GM19240 (cell line): ENCODE data around the gene GRIN2B.

ENCODE experiments used
- DNase-seq: peaks from one replicate; pipeline ENCODE4 v3.0.0; 2011; ENCODE audit warnings: low spot score; ENCODE audit not compliant: insufficient read length

Gene GRIN2B

DNA sequence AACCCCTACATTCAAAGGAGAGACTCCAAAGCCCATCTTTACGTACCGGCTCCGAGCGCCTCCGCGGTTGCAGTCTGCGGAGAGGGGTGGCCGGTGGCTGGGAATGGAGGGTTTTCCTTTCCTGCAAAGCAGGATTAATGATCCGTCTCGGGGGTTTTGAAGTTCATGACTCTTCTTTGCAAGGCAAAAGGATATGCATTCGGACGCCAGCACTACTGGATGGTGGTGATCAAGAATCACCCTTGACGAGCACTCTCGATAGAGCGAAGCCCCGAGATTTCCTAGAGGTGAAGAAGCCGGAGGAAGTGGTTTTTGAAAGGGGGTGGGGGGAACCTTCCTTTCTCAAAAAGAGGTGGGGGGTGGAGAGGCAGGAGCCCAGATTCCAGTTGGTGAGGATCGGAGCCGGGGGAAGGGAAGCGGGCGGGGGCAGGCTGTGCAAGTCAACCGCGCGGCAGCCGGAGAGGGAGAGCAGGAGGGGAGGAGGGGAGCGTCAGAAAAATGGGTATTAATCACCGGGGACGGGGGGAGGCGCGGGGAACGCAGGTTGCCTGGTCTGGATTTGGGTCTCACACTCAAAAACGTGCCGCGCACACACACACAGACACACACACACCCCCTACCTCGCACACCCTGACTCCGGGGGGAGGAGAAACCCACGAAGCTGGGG is at the start of gene GRIN2B:
GRIN2B (minus strand) TSS at position 307 of the 667 bp plus-strand sequence. CDS start 115,394 bp downstream, outside the sequence.
- no peak for DNase-seq

DNA sequence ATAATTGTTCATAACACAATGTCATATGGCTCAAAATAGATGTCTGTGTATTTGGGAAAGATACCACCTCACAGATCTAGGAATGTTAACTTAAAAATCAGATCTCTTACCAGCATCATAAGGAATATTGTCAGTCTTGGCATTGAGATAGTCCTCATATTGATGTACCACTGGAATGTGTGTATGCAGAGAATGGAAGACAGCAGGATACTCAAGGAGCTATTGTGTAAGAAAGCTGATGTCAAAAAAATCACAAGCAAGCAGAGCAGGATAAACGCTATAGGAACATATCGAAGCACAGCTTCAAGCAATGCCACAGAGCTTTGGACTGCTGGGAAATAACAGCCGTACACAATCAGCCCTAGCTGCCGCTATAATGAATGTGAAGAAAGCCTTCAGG is 45.1 kb upstream of the GRIN2B start:
- no peak for DNase-seq

DNA sequence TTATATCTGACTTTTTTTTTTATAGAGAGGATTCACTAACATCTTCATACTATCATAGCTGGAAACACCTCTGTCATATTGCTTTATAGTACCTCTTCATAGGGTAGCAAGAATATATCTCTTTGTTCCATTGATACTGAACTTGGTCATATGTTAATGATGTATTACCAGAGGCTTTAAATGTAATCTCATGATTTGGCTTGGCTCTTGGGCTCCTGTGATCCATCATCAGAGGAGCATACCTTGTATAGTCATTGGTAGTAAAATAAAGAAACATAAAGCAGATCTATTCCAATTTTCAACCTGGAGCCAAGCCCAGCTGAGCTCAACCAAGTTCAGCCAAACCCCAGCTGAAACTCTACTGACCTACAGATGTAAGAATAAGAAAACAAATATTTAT is 43.2 kb upstream of the GRIN2B start:
- no peak for DNase-seq

DNA sequence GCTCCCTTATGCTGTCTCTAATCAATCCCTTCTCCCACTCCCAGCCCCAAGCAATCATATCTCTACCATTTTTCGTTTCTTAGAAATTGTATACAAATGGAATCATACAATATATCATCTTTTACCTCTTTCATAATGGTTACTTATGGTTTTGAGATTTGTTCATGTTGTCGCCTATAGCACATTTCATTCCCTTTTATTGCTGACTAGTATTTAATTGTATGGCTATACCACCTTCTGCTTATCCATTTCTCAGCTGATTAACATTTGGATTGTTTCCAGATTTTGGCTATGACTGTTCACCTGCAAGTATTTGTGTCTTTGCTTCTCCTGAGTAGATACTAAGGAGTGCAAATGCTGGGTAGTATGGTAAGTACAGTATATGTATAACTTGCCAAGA is 36.7 kb upstream of the GRIN2B start:
- DNase-seq, result no peak

DNA sequence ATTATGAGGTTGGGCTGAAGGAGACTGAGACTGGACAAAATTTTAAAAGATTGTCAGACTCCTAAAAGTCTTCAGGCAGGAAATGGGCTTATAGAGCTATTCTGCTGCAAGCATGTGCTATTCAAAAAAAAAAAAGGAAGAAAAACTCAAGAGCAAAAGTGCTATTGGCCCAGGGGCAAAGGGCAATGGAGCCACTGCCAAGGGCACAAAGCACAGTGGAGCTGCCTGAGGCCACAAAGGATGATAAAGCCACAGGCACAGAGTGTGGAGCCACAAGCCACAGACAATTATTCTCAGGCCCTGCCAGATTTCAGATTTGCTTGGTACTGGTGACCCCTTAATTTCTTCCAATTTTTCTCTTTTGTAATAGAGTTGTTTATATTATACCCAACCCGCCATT is 29.6 kb upstream of the GRIN2B start:
- no peak for DNase-seq

DNA sequence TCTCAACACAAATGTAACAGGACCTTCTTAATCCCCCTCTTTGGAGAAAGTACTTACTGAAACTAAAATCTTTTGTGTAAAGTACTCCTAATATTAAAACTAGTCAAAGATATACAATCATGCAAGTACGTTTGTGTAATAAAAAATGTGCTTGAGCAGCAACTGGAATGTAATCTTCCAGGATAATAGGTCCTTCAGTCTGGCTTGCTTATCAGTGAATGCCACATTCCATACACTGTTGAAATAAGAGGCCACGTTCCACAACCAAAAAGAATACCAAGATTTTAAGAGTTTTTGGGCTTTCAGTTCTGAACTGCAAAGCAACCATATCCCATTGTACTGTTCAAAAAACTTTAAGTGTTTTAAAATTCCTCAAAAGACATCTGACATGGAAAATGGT is 26.2 kb upstream of the GRIN2B start:
- no peak for DNase-seq

DNA sequence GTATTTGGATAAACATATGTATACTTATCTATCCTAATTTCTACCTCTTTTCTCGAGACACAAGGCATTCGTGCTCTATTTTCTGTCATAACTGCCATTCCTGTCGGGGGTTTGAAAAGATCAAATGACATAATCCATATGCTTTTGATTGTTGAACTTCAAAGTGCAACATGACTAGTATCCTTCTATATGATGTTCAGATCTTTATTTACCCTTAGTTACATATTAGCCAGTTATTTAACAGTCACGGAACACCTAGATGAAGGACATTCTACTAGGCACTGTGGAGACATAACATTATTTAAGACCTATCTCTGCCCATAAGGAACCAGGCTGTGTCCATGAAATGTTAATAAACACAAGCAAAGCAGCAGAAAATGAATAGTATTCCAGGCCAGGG is 11.2 kb upstream of the GRIN2B start:
- no peak for DNase-seq

DNA sequence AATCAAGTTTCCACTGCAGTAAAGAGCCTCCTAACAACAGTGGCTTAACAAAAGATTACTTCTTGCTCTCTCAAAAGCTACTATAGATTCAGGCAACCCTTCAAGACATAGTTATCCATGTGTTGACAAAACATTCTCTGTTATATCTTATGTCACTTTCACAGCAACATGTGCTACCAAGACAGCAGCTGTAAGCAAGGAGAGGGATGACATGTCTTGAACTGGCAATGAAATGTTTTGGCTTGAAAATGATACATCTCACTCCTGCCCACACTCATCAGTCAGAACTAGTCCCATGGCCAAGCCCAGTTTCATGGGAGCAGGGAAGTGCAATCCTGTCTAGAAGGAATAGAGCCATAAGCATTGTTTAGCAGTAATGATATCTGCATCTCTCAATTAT is 10.7 kb upstream of the GRIN2B start:
- no peak for DNase-seq

DNA sequence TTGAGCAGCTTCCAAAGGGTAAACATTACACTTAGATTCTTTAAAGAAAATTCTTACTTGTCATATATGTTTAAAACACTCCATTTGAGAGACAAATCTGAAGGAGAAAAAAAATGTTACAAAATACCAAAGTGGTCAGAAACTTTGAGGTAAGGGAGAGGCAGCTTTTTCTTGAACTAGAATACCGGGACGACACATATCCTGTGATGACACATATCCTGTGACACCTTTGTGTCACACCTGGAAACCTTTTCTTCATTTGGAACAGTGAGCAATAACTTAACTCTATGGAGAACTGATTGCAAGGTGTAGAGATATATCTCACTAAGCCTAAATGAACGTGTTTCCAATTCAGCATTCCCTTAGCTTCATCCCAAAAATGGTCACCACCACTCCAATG is 4.6 kb upstream of the GRIN2B start:
- no peak for DNase-seq

DNA sequence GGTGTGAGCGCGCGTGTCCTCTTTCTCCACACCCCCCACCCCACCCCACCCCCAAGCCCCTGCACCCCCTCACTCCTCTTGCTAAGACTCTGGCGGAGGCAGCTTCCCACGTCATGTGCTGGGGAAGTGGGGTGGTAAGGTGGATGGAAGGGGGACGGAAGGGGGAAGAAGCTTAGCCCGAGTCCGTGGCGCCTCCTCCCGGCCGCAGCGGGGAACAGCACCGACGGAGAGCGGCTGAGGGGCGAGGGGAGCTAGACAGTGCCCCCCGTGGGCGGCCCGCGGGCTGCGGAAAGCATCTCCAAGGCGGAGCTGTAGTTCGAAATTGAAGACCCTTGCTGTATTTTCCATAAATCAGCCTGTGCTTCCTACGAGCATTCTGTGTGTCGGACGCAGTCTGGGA is 588 bp upstream of the GRIN2B start:
- DNase-seq, result no peak

DNA sequence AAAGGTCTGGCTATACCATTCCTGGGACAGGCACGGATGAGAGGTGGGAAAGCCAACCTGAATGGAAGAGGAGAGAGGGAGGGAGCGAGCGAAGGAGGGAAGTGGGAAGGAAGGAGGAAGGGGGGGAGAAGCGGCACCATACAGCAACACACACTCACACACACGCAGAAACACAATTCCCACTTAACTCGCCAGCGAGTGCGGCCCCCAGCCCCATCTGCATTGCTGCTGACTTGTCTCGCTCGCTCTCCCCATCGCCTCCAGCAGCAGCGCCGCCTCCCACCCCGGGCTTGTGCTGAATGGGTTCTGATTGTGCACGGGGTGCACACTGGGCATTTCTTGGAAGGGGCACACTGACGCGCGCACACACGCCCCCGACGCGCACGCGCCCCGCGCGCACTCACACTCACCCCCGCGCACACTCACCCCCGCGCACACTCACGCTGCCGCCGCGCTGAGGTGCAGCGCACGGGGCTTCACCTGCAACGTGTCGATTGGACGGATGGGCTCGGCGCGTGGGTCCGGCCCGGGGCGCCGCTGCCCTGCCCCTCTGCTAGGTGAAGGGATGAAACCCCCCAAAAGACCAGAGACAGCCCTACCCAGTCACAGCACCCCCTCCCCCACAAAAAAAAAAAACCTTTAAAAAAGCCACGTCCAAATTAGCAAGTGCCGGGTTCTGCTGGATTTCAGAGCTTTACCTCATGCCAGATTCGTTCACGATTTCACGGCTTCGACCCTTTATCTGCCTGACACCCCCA is 685 bp downstream of the GRIN2B start:
- no peak for DNase-seq

DNA sequence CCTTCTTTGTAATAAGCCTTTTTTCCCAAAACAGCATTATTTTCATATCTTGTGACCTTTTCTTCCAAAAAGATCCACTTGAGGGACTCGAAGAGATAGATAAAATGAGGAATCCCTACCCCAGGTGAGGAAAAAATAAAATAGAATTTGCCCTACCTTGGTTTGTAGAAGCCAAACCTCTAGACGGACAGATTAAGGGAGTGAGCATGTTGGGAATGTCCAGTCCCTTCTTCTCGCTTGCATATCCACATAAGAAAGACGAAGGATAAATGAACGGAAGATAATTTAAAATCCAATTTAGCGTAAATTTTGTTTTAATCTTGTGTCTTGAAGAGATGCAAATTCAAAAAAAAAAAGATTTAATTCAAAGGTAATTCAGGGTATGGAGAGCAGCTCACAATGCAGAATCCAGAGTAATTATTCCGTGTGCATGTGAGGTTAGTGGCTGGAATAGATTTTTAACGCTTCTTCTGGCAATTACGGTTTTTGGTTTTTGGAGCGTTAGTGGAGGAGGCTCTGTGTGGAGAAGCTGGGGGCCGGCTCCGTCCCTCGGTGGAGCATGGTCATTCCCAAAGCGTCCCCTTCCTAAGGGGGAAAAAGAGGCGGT is 1.5 kb downstream of the GRIN2B start:
- DNase-seq, result no peak

DNA sequence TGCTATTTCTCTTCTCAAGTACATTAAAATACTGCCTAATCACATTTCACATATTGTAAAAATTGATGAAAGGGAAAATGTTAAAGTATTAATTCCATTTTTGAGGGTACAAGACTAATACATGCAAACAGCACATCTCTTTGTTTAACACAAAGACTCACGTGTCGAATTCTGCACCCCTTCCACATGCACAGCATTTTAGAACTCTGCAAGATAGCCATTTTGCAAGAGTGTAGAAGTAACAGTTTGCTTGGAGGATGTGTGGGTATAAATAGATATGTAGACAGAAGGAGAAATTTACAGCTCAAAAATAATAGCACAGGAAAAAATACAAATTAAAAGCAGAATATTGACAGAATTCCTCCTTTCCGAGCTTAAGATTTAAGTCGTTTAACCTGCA is 2.5 kb downstream of the GRIN2B start:
- DNase-seq, result no peak

DNA sequence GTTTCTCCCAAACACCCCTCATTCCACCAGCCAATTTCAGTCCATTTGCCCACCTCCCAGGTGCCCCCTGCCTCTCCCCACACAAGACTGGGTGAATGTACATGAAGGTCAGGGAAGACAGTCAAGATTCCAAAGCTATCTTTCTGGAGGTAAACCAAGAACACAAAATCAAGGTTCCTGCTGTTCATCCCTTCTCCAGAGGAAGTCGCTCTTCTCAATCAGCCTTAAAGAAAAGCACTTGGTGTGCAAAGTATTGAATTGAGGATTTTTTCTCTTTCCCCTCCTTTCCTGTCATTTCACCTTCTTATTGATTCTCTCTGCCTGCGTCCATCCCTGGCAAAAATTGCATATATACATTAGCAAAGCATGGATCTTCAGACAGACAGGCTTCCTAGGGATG is 4.5 kb downstream of the GRIN2B start:
- no peak for DNase-seq

DNA sequence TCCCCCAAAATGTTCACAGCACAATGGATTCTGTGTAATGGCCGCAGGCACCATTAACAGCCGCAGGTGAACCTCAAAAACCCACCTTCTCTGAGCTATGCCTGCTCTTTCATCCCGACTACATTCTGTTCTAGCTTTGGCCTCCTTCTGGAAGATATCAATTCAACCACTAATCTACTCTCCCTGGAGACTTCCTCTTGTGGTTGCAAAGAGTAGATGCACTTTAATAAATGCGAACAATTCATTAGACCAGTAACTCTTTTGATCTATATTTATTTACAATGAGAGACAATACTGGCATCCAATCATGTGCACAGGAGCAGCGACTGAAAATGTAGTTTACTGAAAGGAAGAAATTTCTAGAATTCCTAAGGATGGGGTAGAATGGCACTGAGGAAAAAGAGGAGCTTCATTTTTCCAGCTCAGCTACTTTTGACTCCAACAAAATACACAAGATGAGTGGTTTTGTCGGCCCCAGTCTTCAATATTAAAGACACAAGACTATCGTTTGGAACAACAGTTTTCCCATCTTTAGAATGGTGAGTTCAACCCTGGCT is 5.3 kb downstream of the GRIN2B start:
- DNase-seq, result no peak

DNA sequence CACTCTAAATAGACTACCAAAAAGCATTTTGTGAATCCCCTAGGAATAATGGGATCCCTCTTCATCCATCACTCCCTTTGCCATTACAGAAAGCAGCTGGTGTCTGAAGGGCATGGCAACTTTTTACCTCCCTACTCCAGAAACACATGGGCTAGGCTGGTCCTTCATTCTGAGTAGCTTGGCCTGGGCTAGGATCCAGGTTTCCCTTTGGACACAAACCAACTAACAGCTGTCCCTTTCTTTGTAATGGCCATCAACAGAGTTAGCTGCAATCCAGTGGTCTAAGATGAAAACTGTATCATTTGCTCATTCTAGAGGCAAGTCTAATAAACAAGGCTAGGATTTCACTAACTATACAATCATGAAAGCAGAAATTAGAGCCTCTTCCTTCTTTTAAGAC is 7.4 kb downstream of the GRIN2B start:
- DNase-seq, result no peak

DNA sequence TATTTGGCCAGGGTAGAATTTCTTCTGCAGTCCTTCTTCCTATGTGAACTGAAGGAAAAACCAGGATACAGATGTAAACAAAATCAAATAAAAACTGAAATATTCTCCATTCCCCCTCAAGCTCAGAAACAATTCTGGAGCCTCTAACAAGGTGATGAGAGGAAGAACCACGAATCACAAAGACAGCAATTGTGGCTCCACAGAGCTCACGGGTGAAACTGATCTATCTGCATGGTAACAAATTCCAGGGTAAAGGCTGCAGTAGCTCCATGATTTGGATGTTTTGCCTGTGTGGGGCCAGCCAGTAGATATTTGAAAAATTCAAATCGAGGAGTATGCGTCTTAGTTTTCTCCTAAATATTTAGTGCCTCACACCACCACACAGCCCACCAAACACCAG is 10.6 kb downstream of the GRIN2B start:
- DNase-seq, result no peak

DNA sequence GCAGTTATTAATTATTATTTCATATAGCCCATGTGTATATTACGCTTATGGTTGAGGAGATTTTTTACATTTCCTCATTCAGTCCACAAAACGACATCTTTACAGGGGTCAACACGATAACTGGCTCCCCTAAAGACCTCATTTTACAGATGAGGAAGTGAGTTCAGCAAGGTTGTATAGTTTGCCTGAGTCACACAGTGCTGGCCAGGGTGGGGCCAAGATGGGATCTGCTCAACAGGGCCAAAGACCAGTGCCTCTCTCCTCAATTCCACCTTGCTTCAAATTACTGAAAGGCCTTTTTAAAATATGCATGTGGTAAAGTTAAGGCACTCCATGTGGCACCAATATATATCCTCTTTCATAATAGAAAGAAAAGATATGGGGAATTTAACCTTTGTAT is 13.1 kb downstream of the GRIN2B start:
- no peak for DNase-seq

DNA sequence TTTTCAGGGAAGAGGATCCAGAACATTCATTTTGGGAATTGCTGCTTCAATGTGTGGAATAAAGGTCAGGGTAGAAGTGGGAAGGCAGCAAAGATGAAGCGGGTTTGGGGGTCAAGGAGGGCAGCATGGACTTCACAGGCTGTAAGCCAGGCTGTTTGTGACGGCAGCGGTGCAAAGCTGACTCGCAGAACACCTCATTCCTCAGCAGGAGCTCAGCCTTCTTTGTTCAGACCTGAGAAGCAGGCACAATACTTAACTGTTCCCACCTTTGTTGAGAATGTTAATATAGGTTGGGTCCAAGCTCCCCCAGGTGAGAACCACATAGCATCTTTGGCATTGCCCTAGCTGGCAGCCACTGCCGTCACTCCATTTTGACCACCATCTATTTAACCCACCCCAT is 16.7 kb downstream of the GRIN2B start:
- no peak for DNase-seq

DNA sequence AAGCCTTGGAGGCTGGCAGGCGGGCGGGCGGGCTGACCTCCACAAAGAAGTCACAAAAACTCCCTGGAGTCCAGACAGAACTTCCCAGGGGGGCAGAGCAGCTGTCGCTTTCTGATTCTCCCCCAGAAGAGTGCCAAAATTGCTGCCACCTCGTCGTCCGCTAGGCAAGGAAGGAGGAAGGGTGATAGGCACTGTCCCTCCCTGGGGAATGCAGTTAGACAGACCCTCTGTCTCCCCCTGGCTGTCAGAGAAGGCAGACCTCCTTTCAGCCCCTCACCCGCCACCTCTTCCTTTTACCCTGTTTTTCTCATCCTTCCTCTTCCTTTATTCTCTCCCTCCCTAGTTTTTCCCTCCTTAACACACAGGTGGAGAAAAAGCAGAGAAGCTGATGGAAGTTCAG is 18.7 kb downstream of the GRIN2B start:
- no peak for DNase-seq

DNA sequence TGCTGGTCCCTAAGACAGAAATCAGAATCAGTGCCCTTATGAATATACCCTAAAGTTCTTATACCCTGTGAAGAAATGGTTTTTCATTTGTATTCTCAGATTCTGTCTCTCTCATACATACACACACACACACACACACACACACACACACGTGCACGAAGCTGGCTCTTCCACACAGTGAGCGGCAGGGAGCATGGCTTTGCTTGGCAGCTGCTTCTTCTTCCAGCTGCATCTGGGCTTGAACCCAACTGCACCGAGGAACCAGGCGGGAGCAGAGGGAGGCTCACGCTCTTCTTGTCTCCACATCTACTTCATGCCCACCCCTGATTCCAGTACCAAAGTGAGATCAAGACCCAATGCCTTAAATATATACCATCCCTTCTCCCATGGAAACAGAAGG is 19.4 kb downstream of the GRIN2B start:
- no peak for DNase-seq

DNA sequence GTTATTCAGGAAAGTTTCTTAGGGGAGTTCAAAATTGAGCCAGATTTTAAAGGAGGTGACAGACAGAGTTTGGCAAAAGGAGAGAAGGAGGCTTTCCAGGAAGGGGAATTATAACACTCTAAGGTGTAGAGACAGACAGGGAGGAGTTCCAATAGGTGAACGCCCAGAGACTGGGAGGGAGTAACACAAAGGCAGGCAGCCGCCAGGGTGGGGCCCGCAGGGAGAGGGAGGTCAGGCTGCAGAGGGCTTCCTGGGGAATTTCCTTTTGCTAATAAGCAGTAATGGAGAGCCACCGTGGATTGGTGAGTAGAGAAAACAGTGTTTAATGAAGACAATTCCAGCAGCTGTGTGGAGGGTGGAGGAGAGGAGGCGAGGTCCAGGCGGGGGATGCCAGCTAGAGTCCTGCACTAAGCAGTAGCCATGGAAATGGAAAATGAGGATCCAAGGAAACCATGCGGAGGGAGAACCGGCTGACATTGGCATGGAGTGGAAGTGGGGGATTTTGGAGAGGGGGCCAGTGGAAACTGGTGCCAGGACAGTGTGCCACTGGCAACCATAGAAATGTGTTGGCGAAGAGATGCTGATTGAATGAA is 22.2 kb downstream of the GRIN2B start:
- DNase-seq, result no peak
